HUES6 (cell line): ENCODE measurements around the gene KCNH1.

Experiments
- H3K27ac ChIP-seq: 2 replicates; pipeline ENCODE4 v1.7.0; 2013; ENCODE audit warnings: low read depth, mild to moderate bottlenecking, low read length, inconsistent platforms
- H3K27me3 ChIP-seq: 2 replicates; pipeline ENCODE4 v1.6.1; 2013; ENCODE audit warnings: low read length; ENCODE audit not compliant: control insufficient read depth, insufficient read depth
- H3K36me3 ChIP-seq: 2 replicates; pipeline ENCODE4 v1.6.1; 2013; ENCODE audit warnings: low read length; ENCODE audit not compliant: control insufficient read depth, insufficient read depth
- H3K4me1 ChIP-seq: 2 replicates; pipeline ENCODE4 v1.6.1; 2013; ENCODE audit warnings: low read length; ENCODE audit not compliant: control insufficient read depth, insufficient read depth
- H3K4me3 ChIP-seq: 2 replicates; pipeline ENCODE4 v1.5.1; 2013; ENCODE audit warnings: low read depth, low read length
- H3K9ac ChIP-seq: one replicate; pipeline ENCODE4 v1.6.1; 2013; ENCODE audit warnings: mild to moderate bottlenecking, low read length
- H3K9me3 ChIP-seq: 2 replicates; pipeline ENCODE4 v1.6.1; 2013; ENCODE audit warnings: low read depth, low read length; ENCODE audit not compliant: control insufficient read depth, insufficient read depth

The KCNH1 gene

DNA sequence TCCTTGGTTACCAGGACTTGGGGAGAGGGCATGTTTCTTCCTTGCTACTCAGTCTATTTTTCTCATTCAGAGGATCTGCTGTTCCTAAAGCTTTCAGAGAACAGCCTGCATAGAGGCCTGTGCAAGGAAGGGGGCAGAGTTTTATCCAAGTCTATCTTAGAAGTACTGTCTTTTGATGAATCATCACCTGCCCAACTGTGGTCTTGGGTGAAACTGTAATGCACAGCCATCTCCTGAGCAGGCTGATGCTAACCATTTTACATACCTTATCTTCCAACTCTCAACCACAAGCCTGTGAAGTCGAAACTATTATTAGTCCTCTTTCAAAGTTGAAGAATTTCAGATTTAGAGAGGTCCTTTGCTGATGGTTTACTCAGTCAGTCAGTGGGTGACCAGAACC lies 437.2 kb downstream of the KCNH1 start:
- no peak overlapping the region for H3K27ac ChIP-seq
- H3K4me1 ChIP-seq = no peaks in the 10 kb centered on the region
- no peak overlapping the region for H3K9ac ChIP-seq
- no peaks in the 10 kb centered on the region for H3K36me3 ChIP-seq
- H3K4me3 ChIP-seq = no peak overlapping the region
- no peaks in the 10 kb centered on the region for H3K27me3 ChIP-seq
- H3K9me3 ChIP-seq = no peaks in the 10 kb centered on the region; the same call in 1 of the 2 replicates

GRCh38 chr1:210695026-210695425 lies 438.9 kb downstream of the KCNH1 start:
- Histone ChIP-seq H3K4me1 (no peaks in the 10 kb centered on the region), H3K36me3 (no peaks in the 10 kb centered on the region), H3K27ac (no peak overlapping the region), H3K9ac (no peak overlapping the region), H3K9me3 (no peaks in the 10 kb centered on the region), H3K27me3 (no peaks in the 10 kb centered on the region), H3K4me3 (no peak overlapping the region)

GRCh38 chr1:210692796-210693195 lies 441.2 kb downstream of the KCNH1 start:
- no peak overlapping the region for H3K9ac ChIP-seq
- no peak overlapping the region for H3K4me3 ChIP-seq
- no peak overlapping the region for H3K27ac ChIP-seq
- H3K36me3 ChIP-seq = no peaks in the 10 kb centered on the region
- H3K4me1 ChIP-seq = no peaks in the 10 kb centered on the region
- no peaks in the 10 kb centered on the region for H3K9me3 ChIP-seq
- H3K27me3 ChIP-seq = no peaks in the 10 kb centered on the region

- Histone ChIP-seq H3K27ac (no peak overlapping the region), H3K9ac (no peak overlapping the region), H3K27me3 (no peaks in the 10 kb centered on the region), H3K4me1 (no peaks in the 10 kb centered on the region), H3K36me3 (no peaks in the 10 kb centered on the region), H3K9me3 (no peaks in the 10 kb centered on the region), H3K4me3 (no peak overlapping the region)
Observed at GRCh38 chr1:210691039-210691610, 442.8 kb downstream of the KCNH1 start.

GRCh38 chr1:210690236-210690635 lies 443.7 kb downstream of the KCNH1 start:
- no peak overlapping the region for H3K9ac ChIP-seq
- no peaks in the 10 kb centered on the region for H3K9me3 ChIP-seq
- no peaks in the 10 kb centered on the region for H3K36me3 ChIP-seq
- H3K27ac ChIP-seq = no peak overlapping the region
- no peak overlapping the region for H3K4me3 ChIP-seq
- H3K4me1 ChIP-seq = no peaks in the 10 kb centered on the region
- no peaks in the 10 kb centered on the region for H3K27me3 ChIP-seq

DNA sequence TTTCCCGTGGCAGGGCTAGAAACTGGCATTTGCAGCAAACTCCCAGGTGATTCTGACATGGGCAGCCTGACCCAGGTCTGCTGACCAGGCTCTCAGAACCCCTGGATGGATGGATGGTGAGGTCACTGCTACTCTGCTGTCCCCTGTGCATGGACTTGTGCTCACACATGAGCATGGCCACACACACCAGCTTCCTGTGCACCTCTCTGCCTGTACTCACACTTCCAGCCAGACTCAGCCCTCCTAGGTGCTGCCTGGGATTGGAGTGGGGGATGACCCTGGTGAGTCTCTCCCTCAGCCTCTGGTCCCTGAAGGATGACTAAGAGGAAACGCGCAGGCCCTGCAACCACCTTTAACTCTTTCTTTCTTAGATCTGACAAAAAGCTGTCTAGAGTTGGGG lies 444.1 kb downstream of the KCNH1 start:
- Histone ChIP-seq H3K36me3 (no peaks in the 10 kb centered on the region), H3K4me1 (no peaks in the 10 kb centered on the region), H3K27ac (no peak overlapping the region), H3K9me3 (no peaks in the 10 kb centered on the region), H3K9ac (no peak overlapping the region), H3K4me3 (no peak overlapping the region), H3K27me3 (no peaks in the 10 kb centered on the region)

DNA sequence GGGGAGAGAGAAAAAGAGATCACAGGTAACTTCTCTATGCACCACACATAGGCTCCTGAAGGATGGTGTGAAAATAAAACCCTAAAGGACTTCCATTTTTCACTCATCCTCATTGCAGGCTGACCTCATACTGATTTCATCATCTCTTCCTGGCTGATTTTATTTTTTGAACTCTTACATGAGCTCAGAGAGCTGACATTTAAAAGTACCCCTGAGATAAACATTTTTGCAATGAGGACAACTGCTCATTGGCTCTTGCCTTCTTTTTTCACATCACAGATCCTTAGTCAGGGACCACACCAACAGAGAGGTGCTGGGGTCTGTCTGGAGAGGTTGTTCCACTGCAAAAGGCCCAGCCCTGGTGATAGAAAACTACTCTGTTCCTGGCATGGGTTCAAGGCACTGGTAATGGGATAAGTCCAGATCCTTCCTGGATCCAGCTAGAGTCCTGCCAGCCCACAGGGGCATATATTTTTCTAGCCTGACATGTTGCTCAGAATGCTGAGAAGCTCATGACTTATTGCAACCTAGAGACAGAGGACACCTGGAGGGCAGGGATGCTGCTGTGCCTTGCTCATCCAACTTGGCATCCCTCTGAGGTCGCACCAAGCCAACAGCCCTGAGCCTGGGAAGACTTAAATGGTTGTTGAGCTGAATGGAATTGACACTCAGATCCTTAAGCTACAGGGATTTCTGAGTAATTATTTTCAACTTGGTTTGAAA lies 445.3 kb downstream of the KCNH1 start:
- no peaks in the 10 kb centered on the region for H3K27me3 ChIP-seq

GRCh38 chr1:210687582-210688279 lies 446.2 kb downstream of the KCNH1 start:
- Histone ChIP-seq H3K27ac (no peak overlapping the region), H3K27me3 (no peaks in the 10 kb centered on the region), H3K4me3 (no peak overlapping the region), H3K9me3 (no peaks in the 10 kb centered on the region), H3K9ac (no peak overlapping the region), H3K36me3 (no peaks in the 10 kb centered on the region), H3K4me1 (no peaks in the 10 kb centered on the region)

More for the DNA sequence above, 445.3 kb downstream of the KCNH1 start:
- H3K9ac ChIP-seq = no peak overlapping the region
- no peaks in the 10 kb centered on the region for H3K36me3 ChIP-seq
- H3K27ac ChIP-seq = no peak overlapping the region
- no peaks in the 10 kb centered on the region for H3K4me1 ChIP-seq
- no peaks in the 10 kb centered on the region for H3K9me3 ChIP-seq
- H3K4me3 ChIP-seq = no peak overlapping the region

- no peaks in the 10 kb centered on the region for H3K27me3 ChIP-seq
- H3K9me3 ChIP-seq = no peaks in the 10 kb centered on the region
- no peak overlapping the region for H3K9ac ChIP-seq
- no peaks in the 10 kb centered on the region for H3K4me1 ChIP-seq
- H3K27ac ChIP-seq = no peak overlapping the region
- no peak overlapping the region for H3K4me3 ChIP-seq
- no peaks in the 10 kb centered on the region for H3K36me3 ChIP-seq
Observed at GRCh38 chr1:210686841-210687240, 447.1 kb downstream of the KCNH1 start.

GRCh38 chr1:210685295-210685650 lies 448.7 kb downstream of the KCNH1 start:
- Histone ChIP-seq H3K4me1 (no peaks in the 10 kb centered on the region), H3K27ac (no peak overlapping the region), H3K9ac (no peak overlapping the region), H3K27me3 (no peaks in the 10 kb centered on the region), H3K4me3 (no peak overlapping the region), H3K36me3 (no peaks in the 10 kb centered on the region), H3K9me3 (no peaks in the 10 kb centered on the region)

DNA sequence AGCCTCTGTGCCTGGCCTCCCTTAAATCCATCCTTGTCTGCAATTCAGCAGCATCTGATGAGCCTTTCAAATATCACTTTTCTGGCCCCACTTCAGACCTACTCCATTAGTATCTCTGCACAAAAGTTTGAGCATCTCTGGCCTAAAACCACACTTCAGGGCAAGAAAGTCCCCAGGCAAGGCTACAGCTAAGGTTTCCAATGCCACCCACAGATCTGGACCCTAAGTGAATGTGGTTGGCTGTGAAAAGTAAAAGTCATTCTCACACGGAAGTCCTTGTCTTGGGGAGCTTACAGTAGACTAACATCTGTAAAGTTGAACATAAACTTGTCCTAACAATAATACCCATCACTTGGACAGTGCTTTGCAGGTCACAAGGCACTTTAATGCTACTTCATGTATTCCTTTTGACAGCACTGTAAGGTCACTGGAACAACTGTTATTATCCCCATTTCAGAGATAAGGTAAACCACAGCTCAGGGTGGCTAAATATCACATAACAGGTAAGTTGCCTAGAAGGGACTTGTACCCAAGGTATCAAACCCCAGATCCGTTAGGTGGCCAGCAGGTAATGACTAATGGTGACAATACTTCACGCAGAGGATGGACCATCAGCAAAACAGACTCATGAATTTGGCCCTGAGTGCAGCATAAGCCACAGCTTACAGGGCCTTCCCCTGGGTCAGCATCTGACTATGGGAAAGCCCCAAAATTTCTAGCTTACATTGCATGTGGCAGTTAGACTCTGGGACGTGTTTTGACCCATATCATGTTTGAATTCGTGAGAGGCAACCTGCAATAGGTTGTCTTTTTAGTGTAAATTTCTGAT lies 449.3 kb downstream of the KCNH1 start:
- H3K27ac ChIP-seq = no peak overlapping the region
- H3K36me3 ChIP-seq = no peaks in the 10 kb centered on the region
- H3K9ac ChIP-seq = no peak overlapping the region
- H3K9me3 ChIP-seq = no peaks in the 10 kb centered on the region
- no peak overlapping the region for H3K4me3 ChIP-seq
- no peaks in the 10 kb centered on the region for H3K27me3 ChIP-seq
- no peaks in the 10 kb centered on the region for H3K4me1 ChIP-seq
